Measurements from ENCODE around the gene KPNA6.

DNA sequence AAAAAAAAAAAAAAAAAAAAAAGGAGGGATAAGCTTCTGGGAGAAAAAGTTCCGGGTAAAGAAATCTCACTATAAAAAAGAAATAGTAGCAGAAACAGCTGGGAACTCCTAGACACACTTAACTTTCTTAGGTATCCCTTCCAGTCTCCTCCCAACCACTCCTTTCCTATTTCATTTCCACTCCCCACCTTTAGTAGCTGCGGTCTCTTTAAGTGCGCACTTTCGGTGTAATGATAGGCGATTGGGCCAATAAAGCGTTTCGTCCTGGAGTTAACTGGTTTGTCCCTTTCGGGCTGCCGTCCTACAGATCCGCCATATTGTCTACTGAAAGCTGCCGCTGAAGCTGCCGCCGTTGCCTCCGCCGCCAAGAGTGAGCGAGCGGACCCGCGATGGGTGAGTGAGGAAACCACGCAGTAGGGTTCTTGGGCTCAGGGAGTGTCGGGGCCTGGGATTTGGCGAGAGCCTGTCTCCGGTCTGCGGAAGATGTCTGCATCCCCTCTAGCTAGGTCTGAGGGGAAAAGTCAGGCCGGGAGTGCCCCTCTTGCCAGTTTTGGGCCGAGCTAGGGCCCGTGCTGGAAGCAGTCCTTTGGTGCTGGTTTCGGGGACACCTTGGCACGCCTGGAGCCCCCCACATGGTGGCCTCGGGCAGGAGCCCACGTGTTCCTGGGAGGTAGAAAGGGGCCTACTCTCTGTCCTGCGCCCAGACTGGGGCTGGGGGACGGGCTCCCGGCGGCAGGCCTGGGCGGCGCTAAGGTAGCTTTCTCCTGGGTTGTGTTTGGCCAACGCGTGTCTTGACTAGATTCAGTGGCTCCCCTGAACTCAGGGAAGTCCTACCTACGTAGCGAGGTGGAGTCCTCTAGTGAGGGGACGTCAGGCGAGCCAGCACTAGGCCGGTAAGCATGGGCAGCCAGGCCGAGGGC is at the start of gene KPNA6:
- TF ChIP-seq, protein P1, sequence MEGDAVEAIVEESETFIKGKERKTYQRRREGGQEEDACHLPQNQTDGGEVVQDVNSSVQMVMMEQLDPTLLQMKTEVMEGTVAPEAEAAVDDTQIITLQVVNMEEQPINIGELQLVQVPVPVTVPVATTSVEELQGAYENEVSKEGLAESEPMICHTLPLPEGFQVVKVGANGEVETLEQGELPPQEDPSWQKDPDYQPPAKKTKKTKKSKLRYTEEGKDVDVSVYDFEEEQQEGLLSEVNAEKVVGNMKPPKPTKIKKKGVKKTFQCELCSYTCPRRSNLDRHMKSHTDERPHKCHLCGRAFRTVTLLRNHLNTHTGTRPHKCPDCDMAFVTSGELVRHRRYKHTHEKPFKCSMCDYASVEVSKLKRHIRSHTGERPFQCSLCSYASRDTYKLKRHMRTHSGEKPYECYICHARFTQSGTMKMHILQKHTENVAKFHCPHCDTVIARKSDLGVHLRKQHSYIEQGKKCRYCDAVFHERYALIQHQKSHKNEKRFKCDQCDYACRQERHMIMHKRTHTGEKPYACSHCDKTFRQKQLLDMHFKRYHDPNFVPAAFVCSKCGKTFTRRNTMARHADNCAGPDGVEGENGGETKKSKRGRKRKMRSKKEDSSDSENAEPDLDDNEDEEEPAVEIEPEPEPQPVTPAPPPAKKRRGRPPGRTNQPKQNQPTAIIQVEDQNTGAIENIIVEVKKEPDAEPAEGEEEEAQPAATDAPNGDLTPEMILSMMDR (IDR thresholded peaks at IDR 0.05; ENCODE audit: borderline replicate concordance, extremely low read depth, low read length, poor library complexity, severe bottlenecking), result no peak
- TF ChIP-seq EZH2 (IDR thresholded peaks at IDR 0.05; ENCODE audit: borderline replicate concordance, low read depth, low read length, severe bottlenecking), result no peak
